ENCODE results near the gene ADCY10.
"Not testable (repeated sequence)": the region's sequence is repeated elsewhere in the genome, so short reads cannot be mapped to it uniquely, and the experiment has no call there.

The ADCY10 gene

DNA sequence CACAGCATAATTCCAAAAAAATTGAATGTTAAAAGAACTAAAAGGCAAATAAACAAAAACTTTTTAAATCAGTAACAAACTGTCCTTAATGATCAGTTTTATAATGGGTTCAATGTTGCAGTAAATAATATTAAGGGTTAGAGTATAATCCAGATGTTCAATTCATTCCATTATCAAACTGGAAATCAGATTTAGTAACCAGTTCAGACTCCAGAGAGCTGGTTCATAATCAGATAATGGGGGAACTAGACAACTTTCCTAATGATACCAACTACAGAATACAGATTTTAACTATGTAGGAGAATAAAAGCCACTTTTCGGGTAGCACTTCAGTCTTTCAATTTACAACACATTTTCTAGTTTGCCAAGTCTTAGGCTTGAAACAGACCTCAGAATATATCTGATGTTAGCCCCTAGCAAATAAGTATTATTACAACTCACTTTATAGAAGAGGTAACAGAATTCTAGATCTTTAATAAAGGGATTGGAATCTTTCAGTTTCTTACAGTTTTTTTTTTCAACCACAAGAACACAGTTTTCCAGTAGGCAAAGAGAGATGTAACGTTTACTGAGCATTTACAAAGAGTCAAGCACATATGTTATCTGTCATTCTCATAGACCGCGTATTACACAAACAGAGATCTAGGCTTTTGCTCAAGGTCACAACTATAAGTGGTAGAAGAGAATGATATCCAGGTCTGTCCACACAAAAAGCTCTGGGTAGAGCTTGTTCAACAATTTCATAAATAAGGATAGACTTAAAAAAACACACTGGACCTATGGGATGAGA is 20.7 kb upstream of the ADCY10 start:
- ATAC-seq: peak; percentile 0; the same call in 2 of the 3 replicates
- no peak for TF ChIP-seq ESRRG (CRISPR knock-in tag; IDR thresholded peaks at IDR 0.05)
- TF ChIP-seq PPARA (CRISPR knock-in tag; IDR thresholded peaks at IDR 0.05; ENCODE audit: borderline replicate concordance): no peak
- TF ChIP-seq GLIS3 (CRISPR knock-in tag; IDR thresholded peaks at IDR 0.05): no peak
- TF ChIP-seq ZC3H10 (CRISPR knock-in tag; IDR thresholded peaks at IDR 0.05): no peak
- no peak for TF ChIP-seq PATZ1 (CRISPR knock-in tag; IDR thresholded peaks at IDR 0.05; ENCODE audit: borderline replicate concordance)
- TF ChIP-seq ZFP30 (CRISPR knock-in tag; IDR thresholded peaks at IDR 0.05): no peak
- no peak for TF ChIP-seq OSR1 (CRISPR knock-in tag; IDR thresholded peaks at IDR 0.05)
- no peak for TF ChIP-seq POU6F1 (CRISPR knock-in tag; IDR thresholded peaks at IDR 0.05; ENCODE audit: borderline replicate concordance, low read depth)
- no peak for TF ChIP-seq TOX (CRISPR knock-in tag; IDR thresholded peaks at IDR 0.05; ENCODE audit: borderline replicate concordance)
- no peak for TF ChIP-seq SNAI2 (CRISPR knock-in tag; IDR thresholded peaks at IDR 0.05)
- TF ChIP-seq, protein P1, sequence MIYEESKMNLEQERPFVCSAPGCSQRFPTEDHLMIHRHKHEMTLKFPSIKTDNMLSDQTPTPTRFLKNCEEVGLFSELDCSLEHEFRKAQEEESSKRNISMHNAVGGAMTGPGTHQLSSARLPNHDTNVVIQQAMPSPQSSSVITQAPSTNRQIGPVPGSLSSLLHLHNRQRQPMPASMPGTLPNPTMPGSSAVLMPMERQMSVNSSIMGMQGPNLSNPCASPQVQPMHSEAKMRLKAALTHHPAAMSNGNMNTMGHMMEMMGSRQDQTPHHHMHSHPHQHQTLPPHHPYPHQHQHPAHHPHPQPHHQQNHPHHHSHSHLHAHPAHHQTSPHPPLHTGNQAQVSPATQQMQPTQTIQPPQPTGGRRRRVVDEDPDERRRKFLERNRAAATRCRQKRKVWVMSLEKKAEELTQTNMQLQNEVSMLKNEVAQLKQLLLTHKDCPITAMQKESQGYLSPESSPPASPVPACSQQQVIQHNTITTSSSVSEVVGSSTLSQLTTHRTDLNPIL (CRISPR knock-in tag; IDR thresholded peaks at IDR 0.05; ENCODE audit: low read depth): no peak

DNA sequence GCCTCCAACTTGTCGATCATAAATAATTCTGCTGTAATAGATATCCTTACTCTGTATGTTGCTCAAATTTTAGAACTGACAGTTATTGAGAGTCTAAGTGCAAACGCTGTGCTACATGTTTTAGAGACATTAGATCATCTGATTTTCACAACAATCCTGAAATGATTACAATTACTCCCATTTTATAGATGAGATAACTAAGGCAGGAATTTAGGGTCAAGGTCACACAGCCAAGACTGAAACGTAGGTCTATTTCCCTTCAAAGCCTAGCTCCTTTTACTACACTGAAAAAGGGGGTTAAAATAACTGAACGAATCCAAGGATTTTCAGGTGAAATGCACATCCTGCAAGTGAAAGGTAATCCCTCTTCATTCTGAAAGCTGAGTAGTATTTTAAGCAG is 19.9 kb upstream of the ADCY10 start:
- ATAC-seq: no peak
- TF ChIP-seq ZC3H10 (CRISPR knock-in tag; IDR thresholded peaks at IDR 0.05) (no peak), ISL1 (CRISPR knock-in tag; IDR thresholded peaks at IDR 0.05) (no peak), RARB (CRISPR knock-in tag; IDR thresholded peaks at IDR 0.05) (no peak), ZNF565 (CRISPR knock-in tag; conservative IDR thresholded peaks at IDR 0.05; ENCODE audit: low read depth) (no peak), PPARA (CRISPR knock-in tag; IDR thresholded peaks at IDR 0.05; ENCODE audit: borderline replicate concordance) (no peak), BACH2 (CRISPR knock-in tag; IDR thresholded peaks at IDR 0.05; ENCODE audit: borderline replicate concordance) (no peak)

DNA sequence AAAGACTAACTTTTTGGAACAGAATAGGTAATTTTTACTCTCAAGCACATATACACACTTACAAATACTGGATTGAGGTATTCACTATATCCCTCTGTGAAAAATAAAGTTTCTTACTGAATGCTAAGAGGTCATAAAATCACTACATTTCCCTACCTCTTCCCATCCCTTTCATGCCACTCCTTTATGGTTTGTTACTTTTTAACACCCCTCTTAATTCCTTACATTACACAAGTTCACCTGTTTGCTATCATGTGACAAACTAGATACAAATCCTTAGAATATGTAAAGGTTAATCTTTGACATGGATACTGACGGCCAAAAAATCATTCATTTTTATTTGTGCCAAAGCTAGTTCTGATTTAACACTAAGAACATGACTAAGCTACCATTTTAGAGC is 15.8 kb upstream of the ADCY10 start:
- ATAC-seq: no peak
- TF ChIP-seq TOX (CRISPR knock-in tag; IDR thresholded peaks at IDR 0.05; ENCODE audit: borderline replicate concordance): no peak
- no peak for TF ChIP-seq SNAI2 (CRISPR knock-in tag; IDR thresholded peaks at IDR 0.05)
- TF ChIP-seq, protein P1 (CRISPR knock-in tag; IDR thresholded peaks at IDR 0.05; ENCODE audit: low read depth): no peak
- no peak for TF ChIP-seq OSR1 (CRISPR knock-in tag; IDR thresholded peaks at IDR 0.05)
- no peak for TF ChIP-seq ZFP3 (CRISPR knock-in tag; IDR thresholded peaks at IDR 0.05)
- TF ChIP-seq PATZ1 (CRISPR knock-in tag; IDR thresholded peaks at IDR 0.05; ENCODE audit: borderline replicate concordance): no peak
- TF ChIP-seq GLIS3 (CRISPR knock-in tag; IDR thresholded peaks at IDR 0.05): no peak

DNA sequence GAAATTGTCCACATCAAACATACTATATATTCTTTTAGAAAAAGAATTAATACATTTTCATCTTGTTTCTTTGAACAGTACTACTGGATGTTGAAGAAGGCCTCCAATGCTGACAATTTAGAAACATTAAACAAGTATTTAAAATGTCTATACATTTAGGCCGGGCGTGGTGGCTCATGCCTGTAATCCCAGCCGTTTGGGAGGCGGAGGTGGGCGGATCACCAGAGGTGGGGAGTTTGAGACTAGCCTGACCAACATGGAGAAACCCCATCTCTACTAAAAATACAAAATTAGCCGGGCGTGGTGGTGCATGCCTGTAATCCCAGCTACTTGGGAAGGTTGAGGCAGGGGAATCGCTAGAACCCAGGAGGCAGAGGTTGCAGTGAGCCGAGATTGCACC is 15.0 kb upstream of the ADCY10 start:
- not testable (repeated sequence) for ATAC-seq

GRCh38 chr1:167928457-167928852 is 14.5 kb upstream of the ADCY10 start:
- no peak for ATAC-seq
- TF ChIP-seq PATZ1 (CRISPR knock-in tag; IDR thresholded peaks at IDR 0.05; ENCODE audit: borderline replicate concordance) (no peak), ZNF70 (CRISPR knock-in tag; IDR thresholded peaks at IDR 0.05) (no peak), ZNF8 (CRISPR knock-in tag; IDR thresholded peaks at IDR 0.05) (no peak), POU6F1 (CRISPR knock-in tag; IDR thresholded peaks at IDR 0.05; ENCODE audit: borderline replicate concordance, low read depth) (no peak), TOX (CRISPR knock-in tag; IDR thresholded peaks at IDR 0.05; ENCODE audit: borderline replicate concordance) (no peak), BACH2 (CRISPR knock-in tag; IDR thresholded peaks at IDR 0.05; ENCODE audit: borderline replicate concordance) (no peak), ISL1 (CRISPR knock-in tag; IDR thresholded peaks at IDR 0.05) (no peak)

Measured in SK-N-SH treated with all-trans-retinoic acid at 6 μM for 48 hours (cell line).